Thymus (tissue), 14 donors: ENCODE results near the gene PTPN1. TPM values are rescaled to one million over a fixed set of nuclear protein-coding genes. Genes with fewer than 3 reads are reported as not detected.

Experiments
- DNase-seq, 9 donors: peaks; one replicate each; pipeline ENCODE4 v3.0.0-alpha.2; 2013; ENCODE audit warnings: low spot score in 9 of 9, low read depth in 6 of 9, missing footprints in 1 of 9
- H3K27ac ChIP-seq, 2 donors: one replicate each; pipeline ENCODE4 v1.5.1; 2013; ENCODE audit warnings: control low read depth in 1 of 2, low read depth in 1 of 2, low read length in 1 of 2, mild to moderate bottlenecking in 1 of 2, moderate library complexity in 1 of 2
- H3K27me3 ChIP-seq, 2 donors: one replicate each; pipeline ENCODE4 v1.5.1; 2013; ENCODE audit warnings: low read length in 1 of 2; ENCODE audit not compliant: control insufficient read depth in 2 of 2, insufficient read depth in 1 of 2
- H3K36me3 ChIP-seq, 2 donors: one replicate each; pipeline ENCODE4 v1.5.1; 2013; ENCODE audit warnings: low read length in 1 of 2, mild to moderate bottlenecking in 1 of 2, moderate library complexity in 1 of 2; ENCODE audit not compliant: control insufficient read depth in 2 of 2, insufficient read depth in 2 of 2
- H3K4me1 ChIP-seq, 2 donors: one replicate each; pipeline ENCODE4 v1.5.1; 2013; ENCODE audit warnings: low read length in 2 of 2; ENCODE audit not compliant: control insufficient read depth in 2 of 2, insufficient read depth in 2 of 2
- H3K4me3 ChIP-seq, 2 donors: one replicate each; pipeline ENCODE4 v1.5.1; 2013; ENCODE audit warnings: low read length in 2 of 2, control low read depth in 1 of 2, mild to moderate bottlenecking in 1 of 2
- H3K9me3 ChIP-seq, 2 donors: one replicate each; pipeline ENCODE4 v1.5.1; 2013; ENCODE audit warnings: low read length in 1 of 2, mild to moderate bottlenecking in 1 of 2; ENCODE audit not compliant: control insufficient read depth in 2 of 2, insufficient read depth in 1 of 2
- WGBS: extraction: QIAGEN DNeasy Blood & Tissue Kit; methylation state at CpG from one replicate; pipeline ENCODE4 v1.1.7; 2013; 5-methylcytosine and 5-hydroxymethylcytosine counted together
- long read RNA-seq, 10 donors: transcript quantifications; one replicate each; lab custom pipeline, GENCODE V29; 2026
- polyA plus RNA-seq: library from polyadenylated mRNA; stranded (reverse); fragments of 200-250 nt; gene quantifications from one replicate; pipeline ENCODE4 v1.2.3, GENCODE V29; 2013
- total RNA-seq: library from RNA; stranded (reverse); fragments of 120-200 nt; gene quantifications from one replicate; pipeline ENCODE4 v1.2.4, GENCODE V29; 2013
- donor health status: healthy.

The PTPN1 gene
- total RNA-seq (23.0 TPM), polyA plus RNA-seq (56.1 TPM)
- long read RNA-seq, donor 1, full-length matches to known transcripts, result 1 of 1 reads
- long read RNA-seq, donor 1, partial matches to known transcripts, result 0 of 1 reads
- long read RNA-seq, donor 1, other reads (novel, unspliced or antisense), result 0 of 1 reads
- long read RNA-seq, donor 2, full-length matches to known transcripts, result 17 of 56 reads
- long read RNA-seq, donor 2, partial matches to known transcripts, result 39 of 56 reads
- long read RNA-seq, donor 2, other reads (novel, unspliced or antisense), result 0 of 56 reads
- long read RNA-seq, donor 3, full-length matches to known transcripts, result 4 of 33 reads
- long read RNA-seq, donor 3, partial matches to known transcripts, result 29 of 33 reads
- long read RNA-seq, donor 3, other reads (novel, unspliced or antisense), result 0 of 33 reads
- long read RNA-seq, donor 4, partial matches to known transcripts, result 8 of 8 reads
- long read RNA-seq, donor 4, other reads (novel, unspliced or antisense), result 0 of 8 reads
- long read RNA-seq, donor 5, full-length matches to known transcripts, result 5 of 36 reads
- long read RNA-seq, donor 5, partial matches to known transcripts, result 31 of 36 reads
- long read RNA-seq, donor 5, other reads (novel, unspliced or antisense), result 0 of 36 reads
- long read RNA-seq, donor 6, full-length matches to known transcripts, result 4 of 10 reads
- long read RNA-seq, donor 6, partial matches to known transcripts, result 6 of 10 reads
- long read RNA-seq, donor 6, other reads (novel, unspliced or antisense), result 0 of 10 reads
- long read RNA-seq, donor 7, full-length matches to known transcripts, result 3 of 12 reads
- long read RNA-seq, donor 7, partial matches to known transcripts, result 9 of 12 reads
- long read RNA-seq, donor 7, other reads (novel, unspliced or antisense), result 0 of 12 reads
- long read RNA-seq, donor 8, full-length matches to known transcripts, result 4 of 16 reads
- long read RNA-seq, donor 8, partial matches to known transcripts, result 12 of 16 reads
- long read RNA-seq, donor 8, other reads (novel, unspliced or antisense), result 0 of 16 reads
- long read RNA-seq, donor 9, full-length matches to known transcripts, result 2 of 9 reads
- long read RNA-seq, donor 9, partial matches to known transcripts, result 7 of 9 reads
- long read RNA-seq, donor 9, other reads (novel, unspliced or antisense), result 0 of 9 reads
- long read RNA-seq, donor 10, full-length matches to known transcripts, result 4 of 10 reads
- long read RNA-seq, donor 10, partial matches to known transcripts, result 6 of 10 reads
- long read RNA-seq, donor 10, other reads (novel, unspliced or antisense), result 0 of 10 reads

DNA sequence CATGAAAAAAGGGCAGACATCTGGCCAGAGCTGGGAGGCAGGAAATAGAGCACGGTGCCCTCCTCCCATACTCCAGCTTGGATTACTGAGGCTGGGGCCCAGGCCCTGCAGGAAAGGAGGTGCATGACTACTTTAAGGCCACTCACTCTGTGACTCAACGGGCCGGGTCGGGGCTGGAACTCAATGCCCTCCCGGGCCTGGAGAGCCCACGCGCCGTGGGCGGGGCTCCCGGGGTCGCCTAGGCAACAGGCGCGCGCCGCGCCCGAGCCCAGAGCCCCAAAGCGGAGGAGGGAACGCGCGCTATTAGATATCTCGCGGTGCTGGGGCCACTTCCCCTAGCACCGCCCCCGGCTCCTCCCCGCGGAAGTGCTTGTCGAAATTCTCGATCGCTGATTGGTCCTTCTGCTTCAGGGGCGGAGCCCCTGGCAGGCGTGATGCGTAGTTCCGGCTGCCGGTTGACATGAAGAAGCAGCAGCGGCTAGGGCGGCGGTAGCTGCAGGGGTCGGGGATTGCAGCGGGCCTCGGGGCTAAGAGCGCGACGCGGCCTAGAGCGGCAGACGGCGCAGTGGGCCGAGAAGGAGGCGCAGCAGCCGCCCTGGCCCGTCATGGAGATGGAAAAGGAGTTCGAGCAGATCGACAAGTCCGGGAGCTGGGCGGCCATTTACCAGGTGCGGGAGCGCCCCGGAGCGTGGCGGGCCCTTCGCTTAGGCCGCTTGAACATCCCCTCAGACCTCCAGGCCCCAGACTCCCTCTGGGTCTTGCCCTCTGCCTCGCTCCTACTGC lies at the start of gene PTPN1:
Gene PTPN1, plus strand, starts transcription at position 461 of the 783 bp plus-strand sequence. Its CDS starts 145 bp downstream, at position 606.
- no peaks in the 10 kb centered on the region for H3K9me3 ChIP-seq
- peaks cover 2 to 23% of the 10 kb centered on the region in 2 donors for H3K4me1 ChIP-seq
- peak; percentile 98 to 100 (median 100) for DNase-seq
- H3K4me3 ChIP-seq, result peak within 1 kb of the TSS; percentile 75 to 93
- H3K27ac ChIP-seq, result peak within 1 kb of the TSS; percentile 87 to 90
- under 1% methylated on average over 64 of the region's 64 CpGs for WGBS
- H3K27me3 ChIP-seq, result no peaks in the 10 kb centered on the region
- no peaks in the 10 kb centered on the region for H3K36me3 ChIP-seq

DNA sequence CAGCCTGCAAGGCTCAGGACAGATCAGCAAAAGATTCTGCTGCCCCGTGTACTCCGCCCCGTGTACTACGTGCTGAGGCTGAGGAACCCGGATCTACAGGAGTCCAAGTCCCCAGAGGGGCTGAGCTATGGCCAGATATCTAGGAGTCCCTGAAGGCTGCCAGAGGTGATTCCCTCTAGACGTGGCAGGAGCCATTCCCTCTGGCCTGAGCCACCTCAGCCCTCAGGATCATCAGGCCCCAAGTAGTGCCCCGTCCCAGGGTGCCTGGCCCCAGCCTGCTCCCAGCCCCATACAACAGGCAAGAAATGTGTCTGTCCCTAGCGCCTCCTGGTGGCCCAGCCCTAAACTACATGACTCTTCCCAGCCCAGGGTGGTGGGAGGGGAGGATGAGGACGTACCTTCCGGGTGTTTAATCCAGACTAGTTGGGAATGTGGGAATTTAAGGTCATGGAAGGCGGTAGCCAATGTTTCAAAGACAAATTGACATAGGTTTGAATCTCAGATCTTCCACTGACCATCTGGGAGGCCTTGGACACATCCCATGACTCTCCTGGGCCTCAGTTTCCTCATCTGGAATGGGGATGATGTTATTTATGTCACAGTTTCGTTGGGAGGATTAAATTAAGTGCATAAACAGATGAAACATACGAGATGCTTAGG lies 49.4 kb upstream of the PTPN1 start:
- Histone ChIP-seq H3K27ac (no peak overlapping the region), H3K27me3 (peaks cover 0 to under 1% of the 10 kb centered on the region in 2 donors), H3K4me3 (no peak overlapping the region), H3K4me1 (peaks cover 0 to 18% of the 10 kb centered on the region in 2 donors), H3K9me3 (peaks cover 0 to under 1% of the 10 kb centered on the region in 2 donors), H3K36me3 (no peaks in the 10 kb centered on the region)
- 48% methylated on average over 13 of the region's 13 CpGs for WGBS
- DNase-seq, result peak in 8 of 9 donors; percentile 46 to 80 (median 66)

DNA sequence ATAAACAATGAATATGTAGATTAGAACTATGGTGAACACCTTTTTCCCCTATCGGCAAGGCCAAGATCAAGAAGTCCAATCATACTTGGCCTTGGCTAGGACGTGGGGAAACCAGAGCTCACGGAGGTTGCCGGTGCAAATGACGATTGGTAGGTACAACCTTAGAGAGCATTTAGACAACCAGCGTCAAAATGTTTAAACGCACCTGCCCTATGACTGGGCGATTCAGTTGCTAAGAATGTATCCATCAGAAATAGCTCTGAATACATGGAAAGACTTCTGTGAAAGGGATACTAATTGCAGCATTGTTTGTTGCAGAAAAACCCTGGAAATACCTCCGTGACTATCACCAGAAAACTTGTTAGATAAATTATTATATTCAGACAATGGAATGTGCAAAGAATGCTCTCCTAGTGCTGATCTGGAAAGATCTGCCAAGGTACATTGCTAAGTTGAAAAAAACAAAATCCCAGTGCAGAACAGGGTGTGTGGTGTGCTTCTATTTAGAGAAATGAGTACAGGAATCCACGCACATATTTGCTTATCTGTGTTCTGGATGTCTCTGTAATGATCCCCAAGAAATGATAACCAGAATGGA lies 48.0 kb upstream of the PTPN1 start:
- WGBS, result 96% methylated on average over 10 of the region's 10 CpGs
- no peaks in the 10 kb centered on the region for H3K27me3 ChIP-seq
- no peak for DNase-seq
- no peaks in the 10 kb centered on the region for H3K9me3 ChIP-seq
- peaks cover 0 to 8% of the 10 kb centered on the region in 2 donors for H3K4me1 ChIP-seq
- no peak overlapping the region for H3K4me3 ChIP-seq
- no peaks in the 10 kb centered on the region for H3K36me3 ChIP-seq
- no peak overlapping the region for H3K27ac ChIP-seq

DNA sequence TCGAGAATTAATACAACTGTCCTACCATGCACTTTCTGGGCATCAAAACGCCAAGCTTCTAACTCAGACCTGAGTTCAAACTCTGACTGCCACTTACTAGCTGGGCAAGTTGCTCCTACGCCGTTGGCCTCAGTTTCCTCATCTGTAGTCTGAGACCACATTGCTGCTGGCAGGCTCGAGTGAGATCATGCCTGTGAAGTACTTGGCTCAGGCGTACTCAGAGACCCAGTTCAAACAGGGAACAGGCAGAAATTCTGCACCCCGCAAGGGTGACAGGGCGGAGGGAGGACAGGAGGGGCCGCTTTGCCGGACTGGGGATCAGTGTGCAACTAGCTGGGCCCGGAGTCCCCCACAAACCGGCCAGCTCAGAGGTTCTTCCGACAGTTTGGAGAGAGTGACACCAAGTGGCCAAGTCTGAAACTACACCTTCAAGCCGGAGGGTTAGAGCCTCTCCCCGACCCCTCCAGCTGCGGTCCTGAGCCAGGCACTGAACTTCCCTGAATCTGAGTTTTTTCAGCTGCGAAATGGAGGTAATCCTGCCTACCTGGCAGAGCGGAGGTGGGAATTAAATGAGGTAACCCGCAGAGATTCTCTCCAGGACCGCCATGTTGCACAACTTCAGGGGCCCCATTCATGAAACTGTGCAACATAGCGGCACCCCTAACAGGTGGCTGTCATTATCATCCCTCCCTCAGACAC lies 46.0 kb upstream of the PTPN1 start:
- Histone ChIP-seq H3K36me3 (no peaks in the 10 kb centered on the region), H3K27ac (no peak overlapping the region), H3K9me3 (no peaks in the 10 kb centered on the region), H3K27me3 (no peaks in the 10 kb centered on the region), H3K4me1 (peaks cover 0 to 8% of the 10 kb centered on the region in 2 donors), H3K4me3 (no peak overlapping the region)
- peak in 4 of 9 donors; percentile 38 to 63 (median 47) for DNase-seq
- WGBS, result 30% methylated on average over 21 of the region's 21 CpGs

DNA sequence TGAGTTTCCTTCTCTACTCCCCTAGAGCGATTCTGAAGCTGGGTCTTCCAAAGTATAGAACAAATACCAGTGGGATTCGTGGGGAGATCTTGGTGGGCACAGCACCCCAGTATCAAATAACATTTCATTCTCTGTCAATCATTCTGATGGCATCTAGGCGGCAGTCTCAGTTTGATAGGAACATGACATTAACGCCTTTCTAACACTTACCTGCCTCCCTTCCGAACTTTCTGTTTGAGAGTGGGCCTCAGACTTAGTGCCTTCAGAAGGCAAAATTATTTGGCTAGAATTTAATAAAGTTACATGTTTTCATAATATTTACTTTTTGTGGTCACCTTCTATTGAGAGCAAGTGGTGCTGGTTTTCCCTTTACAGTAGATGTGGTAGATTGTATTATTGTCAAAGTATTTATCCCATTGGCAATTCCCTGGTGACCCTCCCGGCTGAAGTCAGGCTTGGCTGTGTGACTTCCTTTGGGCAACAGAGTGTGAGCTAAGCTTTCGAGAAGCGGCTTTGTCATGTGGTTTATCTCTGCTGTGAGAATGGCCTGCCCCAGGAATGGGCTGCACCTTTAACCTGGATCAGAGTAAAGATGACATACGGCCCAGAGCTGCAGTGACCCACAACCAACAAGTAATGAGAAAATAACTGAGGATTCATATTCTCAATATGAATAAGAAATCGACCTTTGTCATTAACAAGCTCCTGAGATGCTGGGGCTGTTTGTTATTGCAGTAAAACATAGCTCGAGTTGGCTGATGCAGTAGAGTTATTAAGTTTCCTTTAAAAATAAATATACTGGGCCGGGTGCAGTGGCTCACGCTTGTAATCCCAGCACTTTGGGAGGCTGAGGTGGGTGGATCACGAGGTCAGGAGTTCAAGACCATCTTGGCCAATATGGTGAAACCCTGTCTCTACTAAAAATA lies 45.2 kb upstream of the PTPN1 start:
- Histone ChIP-seq H3K9me3 (no peaks in the 10 kb centered on the region), H3K4me3 (no peak overlapping the region), H3K4me1 (peaks cover 0 to 8% of the 10 kb centered on the region in 2 donors), H3K27ac (no peak overlapping the region), H3K36me3 (no peaks in the 10 kb centered on the region), H3K27me3 (no peaks in the 10 kb centered on the region)
- WGBS, result 88% methylated on average over 14 of the region's 14 CpGs
- DNase-seq, result no peak

DNA sequence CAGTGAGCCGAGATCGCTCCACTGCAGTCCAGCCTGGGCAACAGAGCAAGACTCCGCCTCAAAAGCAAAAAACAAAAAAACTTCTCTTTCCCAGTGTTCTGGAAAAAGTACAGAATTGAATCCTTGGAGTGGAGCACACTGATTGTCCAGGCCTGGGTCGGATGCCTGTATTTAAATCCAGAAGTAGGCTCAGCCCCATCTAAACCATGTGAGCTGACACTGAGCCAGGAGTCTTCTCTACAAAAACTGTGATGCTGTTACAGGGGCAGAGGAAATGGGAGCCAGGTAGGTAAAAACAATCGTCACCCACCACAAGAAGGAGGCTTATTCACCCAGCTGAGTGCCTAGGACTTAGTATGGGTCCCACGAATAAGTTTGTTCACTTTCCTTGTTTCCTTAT lies 43.0 kb upstream of the PTPN1 start:
- H3K9me3 ChIP-seq, result no peaks in the 10 kb centered on the region
- H3K36me3 ChIP-seq, result no peaks in the 10 kb centered on the region
- peaks cover 0 to 2% of the 10 kb centered on the region in 2 donors for H3K4me1 ChIP-seq
- H3K27me3 ChIP-seq, result no peaks in the 10 kb centered on the region
- 94% methylated on average over 6 of the region's 6 CpGs for WGBS
- DNase-seq, result no peak
- no peak overlapping the region for H3K27ac ChIP-seq
- H3K4me3 ChIP-seq, result no peak overlapping the region
